Measurements from ENCODE around the gene DVL1.

Gene DVL1

DNA sequence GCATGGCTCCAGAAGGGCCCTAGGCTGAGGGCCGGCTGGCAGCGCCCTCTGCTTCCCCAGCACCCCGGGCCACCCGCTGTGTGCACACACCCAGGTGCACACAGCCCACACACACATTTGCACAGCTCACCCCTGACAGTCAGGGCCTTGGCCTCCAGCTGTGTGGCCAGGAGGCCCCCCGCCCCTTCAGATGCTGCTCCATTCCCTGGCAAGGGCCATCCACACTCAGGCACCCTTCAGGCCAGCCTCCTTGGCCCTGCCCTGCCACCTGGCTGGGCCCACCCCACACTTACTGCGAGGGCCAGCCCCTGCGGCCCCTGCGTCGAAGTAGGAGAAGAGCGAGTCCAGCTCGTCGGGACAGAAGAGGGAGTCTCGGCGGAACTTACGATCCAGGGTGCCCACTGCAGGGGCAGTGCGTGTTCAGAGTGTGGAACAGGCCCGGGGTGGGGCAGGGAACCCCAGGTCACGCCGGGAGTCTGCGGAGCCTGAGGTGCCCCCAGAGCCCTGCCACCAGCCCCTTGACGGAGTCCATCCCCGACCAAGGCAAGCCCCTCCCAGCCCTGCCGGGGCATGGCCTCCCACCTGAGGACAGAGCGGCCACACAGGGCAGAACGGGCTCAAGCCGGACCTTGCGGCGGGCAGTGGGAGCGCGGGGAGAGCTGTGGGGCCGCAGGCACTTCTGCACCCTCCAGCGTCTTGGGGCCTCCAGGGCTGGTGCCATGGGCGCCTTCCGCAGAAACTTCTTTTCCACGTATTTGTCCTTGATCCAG is 53.9 kb downstream of the DVL1 start:
- DNase-seq, result no peak

DNA sequence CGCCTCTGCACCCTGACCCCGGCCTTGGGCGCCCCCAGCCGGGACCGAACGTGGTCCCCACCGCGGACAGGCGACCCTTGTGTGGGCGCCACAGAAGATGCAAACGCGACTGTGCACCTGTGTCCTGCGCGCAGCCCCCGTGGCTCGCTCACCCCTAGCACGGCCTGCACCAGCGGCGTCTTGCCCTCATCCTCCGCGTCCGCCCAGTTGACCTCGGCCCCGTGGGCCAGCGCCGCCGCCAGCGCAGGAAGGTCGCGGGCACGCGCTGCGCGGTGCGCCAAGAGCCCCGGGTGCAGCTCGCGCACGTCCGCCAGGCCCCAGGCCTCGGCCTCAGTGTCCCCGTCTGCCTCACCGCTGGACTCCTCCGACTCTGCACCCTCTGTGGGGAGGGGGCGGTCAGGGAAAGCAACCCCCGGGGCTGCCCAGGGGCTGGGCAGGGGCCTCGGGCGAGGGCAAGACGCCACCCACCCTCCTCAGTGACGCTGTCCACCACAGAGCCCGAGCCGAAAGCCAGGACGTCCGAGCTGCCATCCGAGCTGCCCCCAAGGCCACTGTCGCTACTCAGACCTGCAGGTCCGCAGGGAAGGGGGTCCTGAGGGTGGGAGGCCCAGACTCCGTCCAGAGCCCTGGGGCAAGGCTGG is 54.8 kb downstream of the DVL1 start:
- no peak for DNase-seq

DNA sequence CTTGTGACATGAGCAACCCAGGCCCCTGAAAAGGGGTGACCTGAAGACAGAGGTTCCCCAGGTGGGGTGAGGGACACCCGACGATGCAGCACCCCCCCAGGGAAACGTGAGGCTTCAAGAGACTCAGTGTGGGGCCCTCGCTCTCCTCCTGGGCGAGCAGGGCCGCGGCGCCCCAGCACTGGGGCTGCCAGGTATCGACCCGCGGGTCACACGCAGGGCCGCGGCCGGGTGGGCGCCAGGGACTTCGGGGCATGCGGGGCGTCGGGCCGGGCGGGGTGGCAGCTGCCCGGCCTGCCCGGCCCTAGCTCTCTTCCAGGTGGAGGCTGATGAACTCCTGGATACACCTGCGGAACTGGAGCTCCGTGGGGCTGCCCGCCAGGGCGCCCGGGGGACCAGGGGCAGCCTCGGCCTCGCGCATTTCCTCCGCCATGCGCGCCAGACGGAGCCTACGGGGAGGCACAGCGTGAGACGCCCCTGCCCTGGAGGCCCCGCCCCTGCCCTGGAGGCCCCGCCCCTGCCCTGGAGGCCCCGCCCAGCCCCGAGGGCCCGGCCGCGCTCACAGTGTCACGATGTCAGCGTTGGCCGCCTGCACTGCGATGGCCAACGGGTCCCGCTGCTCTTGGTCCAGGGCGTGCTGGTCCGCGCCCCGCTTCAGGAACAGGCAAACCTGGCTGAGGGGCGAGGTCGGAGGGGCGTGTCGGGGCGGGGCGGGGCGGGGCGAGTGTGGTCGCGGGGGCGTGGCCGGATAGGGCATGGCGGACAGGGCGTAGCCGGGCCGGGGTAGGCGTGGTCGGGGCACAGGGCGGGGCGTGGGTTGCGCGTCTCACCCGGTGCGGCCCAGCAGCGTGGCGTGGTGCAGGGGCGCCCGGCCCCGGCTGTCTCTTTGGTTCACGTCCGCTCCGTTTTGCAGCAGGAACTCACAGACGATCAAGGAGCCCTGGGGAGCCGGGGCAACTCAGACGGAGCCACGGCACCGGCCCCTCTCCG is 55.7 kb downstream of the DVL1 start:
- no peak for DNase-seq

DNA sequence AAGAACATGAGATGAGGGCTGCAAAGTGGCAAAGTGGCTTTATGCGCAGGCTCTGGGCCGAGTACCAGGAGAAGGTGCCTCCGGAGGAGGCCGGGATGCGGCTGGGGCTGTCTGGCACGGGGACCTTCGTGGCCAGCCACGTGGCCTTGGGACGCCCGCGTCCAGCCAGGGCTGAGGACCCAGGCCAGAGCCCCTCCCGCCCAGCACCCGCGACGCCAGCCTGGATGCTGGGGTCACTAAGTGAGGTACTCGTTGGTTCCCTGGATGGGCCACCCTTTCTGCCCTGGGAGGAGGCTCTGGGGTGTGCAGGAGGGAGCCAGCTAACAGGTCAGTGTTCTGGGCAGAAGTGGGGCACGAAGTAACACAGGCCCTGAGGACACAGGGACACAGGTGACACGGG is 56.4 kb downstream of the DVL1 start:
- DNase-seq, result no peak

DNA sequence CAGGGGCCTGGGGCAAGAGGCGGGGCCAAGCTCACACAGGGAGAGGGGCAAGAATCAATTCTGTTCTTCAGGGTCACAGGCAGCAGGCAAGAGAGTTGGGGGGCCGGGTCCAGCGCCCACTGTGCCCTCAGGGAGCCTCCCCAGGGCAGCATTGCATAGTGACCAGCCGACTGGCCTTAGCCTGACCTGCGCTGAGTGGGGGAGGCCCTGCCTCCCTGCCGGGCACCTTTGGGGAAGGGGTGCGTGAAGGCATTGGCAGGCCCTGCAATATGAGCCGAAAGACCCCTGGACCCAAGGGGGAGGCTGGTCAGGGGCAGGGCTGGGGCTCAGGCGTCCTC is 56.8 kb downstream of the DVL1 start:
- DNase-seq, result no peak

- DNase-seq, result peak; percentile 87
These were observed 57.4 kb downstream of the DVL1 start for GRCh38 chr1:1291548-1292441.

- DNase-seq, result peak; percentile 45
These were observed 58.1 kb downstream of the DVL1 start for GRCh38 chr1:1291023-1291528.

- DNase-seq, result peak; percentile 80
These were observed 58.9 kb downstream of the DVL1 start for GRCh38 chr1:1290238-1290731.

GRCh38 chr1:1287288-1288110 is 61.7 kb downstream of the DVL1 start:
- DNase-seq, result no peak

DNA sequence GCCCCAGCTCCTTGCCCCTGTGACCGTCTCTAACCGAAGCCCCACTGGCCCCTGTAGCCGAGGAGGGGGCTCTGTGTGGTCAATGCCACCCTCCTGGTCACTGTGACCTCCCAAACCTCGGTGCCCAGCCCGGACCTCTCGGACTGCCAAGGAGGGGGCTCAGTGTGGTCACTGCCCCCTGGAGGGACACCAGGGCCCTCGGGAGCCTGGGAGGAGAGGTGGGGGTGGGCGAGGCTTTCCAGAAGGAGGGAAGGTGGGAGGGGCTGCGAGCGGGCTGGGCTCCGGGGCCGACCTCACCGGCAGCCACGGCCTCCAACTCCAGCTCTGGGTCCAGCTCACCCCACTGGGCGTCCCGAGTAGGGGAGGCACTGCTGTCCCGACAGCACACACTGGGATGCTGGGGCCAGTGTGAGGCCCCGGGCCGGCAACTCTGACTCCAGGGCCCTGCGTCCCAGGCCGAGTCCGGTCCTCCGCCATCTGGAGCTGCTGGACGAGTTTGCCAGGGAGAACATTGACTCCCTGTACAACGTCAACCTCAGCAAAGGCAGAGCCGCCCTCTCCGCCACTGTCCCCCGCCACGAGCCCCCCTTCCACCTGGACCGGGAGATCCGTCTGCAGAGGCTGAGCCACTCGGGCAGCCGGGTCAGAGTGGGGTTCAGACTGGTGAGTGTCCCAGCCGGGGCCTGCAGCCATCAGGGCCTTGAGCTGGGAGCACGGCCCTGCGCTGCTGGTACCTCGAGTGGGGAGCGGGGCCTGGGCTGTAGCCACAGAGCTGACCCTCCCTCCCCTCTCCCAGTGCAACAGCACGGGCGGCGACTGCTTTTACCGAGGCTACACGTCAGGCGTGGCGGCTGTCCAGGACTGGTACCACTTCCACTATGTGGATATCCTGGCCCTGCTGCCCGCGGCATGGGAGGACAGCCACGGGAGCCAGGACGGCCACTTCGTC is 62.6 kb downstream of the DVL1 start:
- DNase-seq, result no peak

DNA sequence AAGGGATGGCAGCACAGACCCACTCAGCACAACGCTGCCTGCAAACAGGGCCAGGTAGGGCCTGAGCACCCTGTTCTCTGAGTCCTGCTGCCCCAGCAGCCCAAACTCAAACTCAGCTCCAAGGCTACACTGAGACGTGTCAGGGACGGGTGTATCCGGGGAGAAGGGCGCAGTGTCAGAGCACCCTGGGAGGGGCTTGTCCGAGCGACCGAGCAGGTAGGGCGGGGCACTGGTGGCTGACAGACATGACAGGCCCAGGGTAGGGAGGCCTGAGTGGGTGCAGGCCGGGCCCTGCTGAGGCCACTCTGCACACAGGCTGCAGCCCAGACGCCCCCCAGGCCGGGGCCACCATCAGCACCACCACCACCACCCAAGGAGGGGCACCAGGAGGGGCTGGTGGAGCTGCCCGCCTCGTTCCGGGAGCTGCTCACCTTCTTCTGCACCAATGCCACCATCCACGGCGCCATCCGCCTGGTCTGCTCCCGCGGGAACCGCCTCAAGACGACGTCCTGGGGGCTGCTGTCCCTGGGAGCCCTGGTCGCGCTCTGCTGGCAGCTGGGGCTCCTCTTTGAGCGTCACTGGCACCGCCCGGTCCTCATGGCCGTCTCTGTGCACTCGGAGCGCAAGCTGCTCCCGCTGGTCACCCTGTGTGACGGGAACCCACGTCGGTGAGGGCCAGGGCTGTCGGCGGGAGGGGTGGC is 63.5 kb downstream of the DVL1 start:
- no peak for DNase-seq

Data from NCI-H82 (cell line).